Neural progenitor cell (in vitro differentiated cells): ENCODE results near the gene SUGT1. TPM values are rescaled to one million over a fixed set of nuclear protein-coding genes. Genes with fewer than 3 reads are reported as not detected.
"Not testable (repeated sequence)": the region's sequence is repeated elsewhere in the genome, so short reads cannot be mapped to it uniquely, and the experiment has no call there.

Experiments
- DNase-seq: peaks from one replicate; pipeline ENCODE4 v3.0.0-alpha.2; 2016; ENCODE audit warnings: low spot score
- H2AFZ ChIP-seq: fragments of 200-600 bp; sonication (generic); replicated peaks from 2 replicates; pipeline ENCODE4 v1.6.1; 2016; ENCODE audit warnings: antibody characterized with exemption
- H3F3A ChIP-seq: fragments of 200-600 bp; sonication (generic); 2 replicates; pipeline ENCODE4 v1.6.1; 2016; ENCODE audit warnings: antibody characterized with exemption, low read depth
- H3K27ac ChIP-seq: fragments of 200-600 bp; sonication (generic); 2 replicates; pipeline ENCODE4 v1.5.1; 2016; ENCODE audit warnings: mild to moderate bottlenecking
- H3K27me3 ChIP-seq: fragments of 200-600 bp; sonication (generic); 2 replicates; pipeline ENCODE4 v1.6.1; 2016; ENCODE audit warnings: mild to moderate bottlenecking, moderate library complexity
- H3K36me3 ChIP-seq: fragments of 200-600 bp; sonication (generic); 2 replicates; pipeline ENCODE4 v1.5.1; 2016
- H3K4me1 ChIP-seq: fragments of 200-600 bp; sonication (generic); 2 replicates; pipeline ENCODE4 v1.6.1; 2016; ENCODE audit warnings: mixed run types
- H3K4me2 ChIP-seq: fragments of 200-600 bp; sonication (generic); 2 replicates; pipeline ENCODE4 v1.6.1; 2016
- H3K4me3 ChIP-seq: fragments of 200-600 bp; sonication (generic); 2 replicates; pipeline ENCODE4 v1.5.1; 2016
- H3K79me2 ChIP-seq: fragments of 200-600 bp; sonication (generic); 2 replicates; pipeline ENCODE4 v1.6.1; 2016; ENCODE audit warnings: low read depth
- H3K9ac ChIP-seq: fragments of 200-600 bp; sonication (generic); 2 replicates; pipeline ENCODE4 v1.6.1; 2016
- H3K9me3 ChIP-seq: fragments of 200-600 bp; sonication (generic); 2 replicates; pipeline ENCODE4 v1.5.1; 2016; ENCODE audit warnings: low read depth
- H4K20me1 ChIP-seq: fragments of 200-600 bp; sonication (generic); 2 replicates; pipeline ENCODE4 v1.6.1; 2016; ENCODE audit warnings: low read depth
- H3K27ac Mint-ChIP-seq: 3 replicates; pipeline ENCODE4 v1.8.0; 2021; ENCODE audit warnings: mixed read lengths
- H3K27me3 Mint-ChIP-seq: 2 replicates; pipeline ENCODE4 v1.8.0; 2022; ENCODE audit warnings: low read depth, mild to moderate bottlenecking, inconsistent platforms, moderate library complexity, mixed read lengths; ENCODE audit not compliant: insufficient read depth
- H3K36me3 Mint-ChIP-seq: 3 replicates; pipeline ENCODE4 v1.8.0; 2021; ENCODE audit warnings: mixed read lengths
- H3K4me1 Mint-ChIP-seq: 3 replicates; pipeline ENCODE4 v1.8.0; 2021; ENCODE audit warnings: mixed read lengths
- H3K4me3 Mint-ChIP-seq: 3 replicates; pipeline ENCODE4 v1.8.0; 2021; ENCODE audit warnings: mild to moderate bottlenecking, moderate library complexity, mixed read lengths
- H3K9me3 Mint-ChIP-seq: 3 replicates; pipeline ENCODE4 v1.8.0; 2020; ENCODE audit warnings: mixed read lengths
- CTCF ChIP-seq: fragments of 200-600 bp; sonication (generic); IDR thresholded peaks from 2 replicates; pipeline ENCODE4 v1.5.1; 2017; ENCODE audit warnings: antibody characterized with exemption, mild to moderate bottlenecking
- EZH2 ChIP-seq: fragments of 200-600 bp; sonication (generic); IDR thresholded peaks from 2 replicates; pipeline ENCODE4 v1.6.1; 2017; ENCODE audit warnings: antibody characterized with exemption, mild to moderate bottlenecking, moderate library complexity
- EZH2phosphoT487 ChIP-seq: fragments of 200-600 bp; sonication (generic); IDR thresholded peaks from 2 replicates; pipeline ENCODE4 v1.6.1; 2017; ENCODE audit warnings: antibody characterized with exemption
- total RNA-seq: library from RNA; depleted of rRNA; stranded (reverse); fragments of >200 nt; gene quantifications from 2 replicates; pipeline ENCODE4 v1.2.3, GENCODE V29; 2015; ENCODE audit warnings: low replicate concordance

SUGT1 gene
- total RNA-seq, 1 donor from 2014 or later: 67.0 TPM

- Mint-ChIP-seq H3K4me3 (no peak overlapping the region), H3K4me1 (peaks cover 28% of the 10 kb centered on the region), H3K27ac (no peak overlapping the region), H3K9me3 (no peaks in the 10 kb centered on the region), H3K27me3 (no peaks in the 10 kb centered on the region), H3K36me3 (no peaks in the 10 kb centered on the region)
- no peak overlapping the region for H3K9ac ChIP-seq
- no peak overlapping the region for H2AFZ ChIP-seq
- H3K27me3 ChIP-seq: no peaks in the 10 kb centered on the region
- H3K79me2 ChIP-seq: no peaks in the 10 kb centered on the region
- no peaks in the 10 kb centered on the region for H3K36me3 ChIP-seq
- no peak overlapping the region for H3K4me3 ChIP-seq
- H3K27ac ChIP-seq: no peak overlapping the region
- H3K4me1 ChIP-seq: no peaks in the 10 kb centered on the region
- H3K4me2 ChIP-seq: no peak overlapping the region
- peaks cover 5% of the 10 kb centered on the region for H3F3A ChIP-seq
- TF ChIP-seq EZH2phosphoT487 (no peak), CTCF (no peak), EZH2 (no peak)
- no peaks in the 10 kb centered on the region for H3K9me3 ChIP-seq
- H4K20me1 ChIP-seq: no peaks in the 10 kb centered on the region
- DNase-seq: no peak
Observed at GRCh38 chr13:52703482-52703881, 50.8 kb downstream of the SUGT1 start.

DNA sequence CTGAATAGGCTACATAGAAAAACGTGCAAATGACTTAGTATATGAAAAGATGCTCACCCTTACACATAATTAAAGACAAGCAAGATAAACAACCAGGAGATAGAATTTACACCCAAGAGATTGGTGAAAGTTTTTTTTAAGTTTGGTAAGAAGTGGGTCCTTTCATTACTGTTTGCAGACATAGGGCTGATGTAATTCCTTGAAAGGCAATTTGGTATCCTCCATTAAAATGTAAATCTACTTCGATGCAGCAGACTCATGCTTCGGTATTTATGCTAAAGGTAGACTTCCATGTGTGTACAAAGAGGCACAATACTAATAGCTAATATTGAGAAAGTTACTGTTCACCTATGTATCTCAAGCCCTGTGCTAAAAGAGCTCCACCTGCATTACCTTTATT is 53.4 kb downstream of the SUGT1 start:
- H3K36me3 Mint-ChIP-seq: no peaks in the 10 kb centered on the region
- Histone ChIP-seq H3K36me3 (no peaks in the 10 kb centered on the region), H3K9me3 (no peaks in the 10 kb centered on the region), H3K4me3 (no peak overlapping the region), H3F3A (peaks cover 7% of the 10 kb centered on the region), H3K4me2 (no peak overlapping the region), H3K27ac (no peak overlapping the region), H4K20me1 (no peaks in the 10 kb centered on the region), H3K79me2 (no peaks in the 10 kb centered on the region), H3K27me3 (no peaks in the 10 kb centered on the region), H3K4me1 (peaks cover under 1% of the 10 kb centered on the region), H3K9ac (no peak overlapping the region), H2AFZ (no peak overlapping the region)
- TF ChIP-seq EZH2phosphoT487 (no peak), CTCF (no peak), EZH2 (no peak)
- no peak overlapping the region for H3K4me3 Mint-ChIP-seq
- no peaks in the 10 kb centered on the region for H3K9me3 Mint-ChIP-seq
- peaks cover 3% of the 10 kb centered on the region for H3K27me3 Mint-ChIP-seq
- no peak for DNase-seq
- no peak overlapping the region for H3K27ac Mint-ChIP-seq
- H3K4me1 Mint-ChIP-seq: peaks cover 30% of the 10 kb centered on the region

DNA sequence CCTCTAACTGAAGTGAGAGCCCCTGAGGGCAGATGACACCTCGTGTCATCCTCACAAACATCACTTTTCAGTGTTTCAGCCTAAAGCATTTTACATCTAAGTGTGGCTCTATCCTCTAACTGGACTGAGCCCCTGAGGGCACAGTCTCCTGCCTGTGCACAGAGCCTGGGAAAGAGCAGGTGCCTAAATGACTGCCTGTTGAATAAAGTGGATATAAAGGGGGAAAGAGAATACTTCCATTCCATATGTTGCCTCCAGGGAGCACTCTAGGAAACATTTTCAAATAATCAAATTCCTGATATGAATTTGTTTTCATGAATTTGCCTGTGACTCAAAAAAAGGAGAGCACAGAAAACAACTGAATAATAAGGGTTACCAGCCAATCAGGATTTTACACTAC is 54.7 kb downstream of the SUGT1 start:
- Histone ChIP-seq H3K9ac (no peak overlapping the region), H3K4me2 (no peak overlapping the region), H3K79me2 (no peaks in the 10 kb centered on the region), H4K20me1 (no peaks in the 10 kb centered on the region), H3K4me1 (peaks cover 13% of the 10 kb centered on the region), H2AFZ (no peak overlapping the region), H3K4me3 (no peak overlapping the region), H3K36me3 (no peaks in the 10 kb centered on the region), H3K27ac (no peak overlapping the region), H3F3A (peaks cover 8% of the 10 kb centered on the region), H3K27me3 (no peaks in the 10 kb centered on the region), H3K9me3 (no peaks in the 10 kb centered on the region)
- Mint-ChIP-seq H3K9me3 (no peaks in the 10 kb centered on the region), H3K27me3 (peaks cover 3% of the 10 kb centered on the region), H3K4me3 (no peak overlapping the region), H3K36me3 (no peaks in the 10 kb centered on the region), H3K4me1 (peaks cover 30% of the 10 kb centered on the region), H3K27ac (no peak overlapping the region)
- no peak for DNase-seq
- TF ChIP-seq EZH2 (no peak), EZH2phosphoT487 (no peak), CTCF (no peak)

GRCh38 chr13:52708266-52708665 is 55.6 kb downstream of the SUGT1 start:
- not testable (repeated sequence) for H3K36me3 ChIP-seq, H3K4me2 ChIP-seq, H4K20me1 ChIP-seq, H3K9me3 Mint-ChIP-seq, H3K4me3 ChIP-seq, H2AFZ ChIP-seq, H3K27ac Mint-ChIP-seq, H3K4me3 Mint-ChIP-seq, H3K36me3 Mint-ChIP-seq, H3K79me2 ChIP-seq, H3K27ac ChIP-seq, H3K9me3 ChIP-seq, H3K9ac ChIP-seq, DNase-seq, H3K27me3 ChIP-seq, H3F3A ChIP-seq, H3K27me3 Mint-ChIP-seq
- H3K4me1 Mint-ChIP-seq: peaks cover 28% of the 10 kb centered on the region
- H3K4me1 ChIP-seq: peaks cover 22% of the 10 kb centered on the region
